Prostate gland (tissue), 2 donors: ENCODE results near the gene RNF151.

Experiments used
- POLR2A ChIP-seq: fragments of 450-650 bp; IDR thresholded peaks from one replicate; pipeline ENCODE4 v1.6.1; 2016; ENCODE audit warnings: antibody characterized with exemption, mild to moderate bottlenecking
- TF ChIP-seq, protein P1 (sequence below), 4 experiments: fragments of 200-600 bp in 2 of 4; fragments of 450-650 bp in 2 of 4; sonication (generic) in 2 of 4; IDR thresholded peaks; 1 replicate in 3 of 4; 2 replicates in 1 of 4; pipeline ENCODE4 v1.5.1; 2016 to 2019; ENCODE audit warnings: antibody characterized with exemption in 4 of 4, mild to moderate bottlenecking in 2 of 4, moderate library complexity in 2 of 4

DNA sequence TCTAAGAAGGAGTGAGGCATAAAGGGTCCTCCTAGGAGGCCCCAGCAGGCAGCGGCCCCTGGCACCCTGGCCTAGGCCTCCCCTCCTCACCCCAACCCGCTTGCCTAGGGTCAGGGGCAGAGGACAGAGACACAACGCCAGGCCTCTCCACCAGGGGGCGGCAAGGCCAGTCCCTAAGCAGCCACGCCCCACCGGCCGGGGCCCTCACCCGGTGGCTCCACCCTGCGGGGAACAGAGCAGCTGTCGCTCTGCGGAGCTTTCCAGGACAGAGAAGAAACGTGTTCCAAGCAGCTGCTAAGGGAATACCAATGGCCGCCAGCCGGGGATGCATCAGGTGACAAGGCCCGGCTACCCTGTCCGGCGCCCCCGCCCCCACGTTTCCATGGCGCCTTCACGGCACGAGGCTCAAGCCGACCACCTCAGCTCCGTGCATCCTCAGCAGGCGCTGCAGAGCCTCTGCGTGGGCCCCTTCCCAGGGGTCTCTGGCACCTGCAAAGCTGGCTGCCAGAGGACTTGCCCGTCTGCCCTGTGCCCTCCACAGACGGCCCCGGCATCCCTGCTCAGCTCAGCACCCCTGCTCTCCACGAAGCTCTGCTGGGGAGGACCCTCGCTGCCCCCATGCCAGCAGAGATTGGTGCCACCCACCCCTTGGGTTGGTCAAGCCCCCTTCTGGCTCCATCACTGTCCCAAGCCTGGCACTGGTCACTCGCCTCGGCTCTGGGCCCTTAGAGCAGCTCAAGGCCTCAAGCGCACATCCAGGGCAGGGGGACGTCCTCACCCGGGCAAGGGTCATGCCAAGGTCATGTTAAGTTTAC, 37.4 kb downstream of the RNF151 start:
- TF ChIP-seq, protein P1, sequence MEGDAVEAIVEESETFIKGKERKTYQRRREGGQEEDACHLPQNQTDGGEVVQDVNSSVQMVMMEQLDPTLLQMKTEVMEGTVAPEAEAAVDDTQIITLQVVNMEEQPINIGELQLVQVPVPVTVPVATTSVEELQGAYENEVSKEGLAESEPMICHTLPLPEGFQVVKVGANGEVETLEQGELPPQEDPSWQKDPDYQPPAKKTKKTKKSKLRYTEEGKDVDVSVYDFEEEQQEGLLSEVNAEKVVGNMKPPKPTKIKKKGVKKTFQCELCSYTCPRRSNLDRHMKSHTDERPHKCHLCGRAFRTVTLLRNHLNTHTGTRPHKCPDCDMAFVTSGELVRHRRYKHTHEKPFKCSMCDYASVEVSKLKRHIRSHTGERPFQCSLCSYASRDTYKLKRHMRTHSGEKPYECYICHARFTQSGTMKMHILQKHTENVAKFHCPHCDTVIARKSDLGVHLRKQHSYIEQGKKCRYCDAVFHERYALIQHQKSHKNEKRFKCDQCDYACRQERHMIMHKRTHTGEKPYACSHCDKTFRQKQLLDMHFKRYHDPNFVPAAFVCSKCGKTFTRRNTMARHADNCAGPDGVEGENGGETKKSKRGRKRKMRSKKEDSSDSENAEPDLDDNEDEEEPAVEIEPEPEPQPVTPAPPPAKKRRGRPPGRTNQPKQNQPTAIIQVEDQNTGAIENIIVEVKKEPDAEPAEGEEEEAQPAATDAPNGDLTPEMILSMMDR (IDR thresholded peaks at IDR 0.05) = peak; percentile 79 to 95 (median 88)
- no peak for TF ChIP-seq POLR2A
